WTC11 (cell line): ENCODE measurements around the gene FUT7. TPM values are rescaled to one million over a fixed set of nuclear protein-coding genes. Genes with fewer than 3 reads are reported as not detected.

Experiments
- ATF1 ChIP-seq: sonication (generic); formaldehyde crosslinking; IDR thresholded peaks from 2 replicates; pipeline ENCODE4 v1.8.1; 2023; ENCODE audit warnings: mild to moderate bottlenecking, moderate library complexity, missing genetic modification reagents
- ATF6 ChIP-seq: sonication (generic); formaldehyde crosslinking; IDR thresholded peaks from 2 replicates; pipeline ENCODE4 v1.8.1; 2023; ENCODE audit warnings: mild to moderate bottlenecking, missing genetic modification reagents
- CTCF ChIP-seq: fragments of 200-600 bp; IDR thresholded peaks from 2 replicates; pipeline ENCODE4 v1.8.0; 2022; ENCODE audit warnings: antibody characterized with exemption
- E2F5 ChIP-seq: sonication (generic); formaldehyde crosslinking; IDR thresholded peaks from 2 replicates; pipeline ENCODE4 v1.8.1; 2022; ENCODE audit warnings: mild to moderate bottlenecking, moderate library complexity, missing genetic modification reagents
- ETV6 ChIP-seq: sonication (generic); formaldehyde crosslinking; IDR thresholded peaks from 2 replicates; pipeline ENCODE4 v1.8.1; 2022; ENCODE audit warnings: mild to moderate bottlenecking, missing genetic modification reagents
- FOXJ3 ChIP-seq: sonication (generic); formaldehyde crosslinking; IDR thresholded peaks from 2 replicates; pipeline ENCODE4 v1.9.0; 2021; ENCODE audit warnings: missing genetic modification reagents, mild to moderate bottlenecking, borderline replicate concordance
- FOXK1 ChIP-seq: sonication (generic); formaldehyde crosslinking; IDR thresholded peaks from 2 replicates; pipeline ENCODE4 v1.8.0; 2022; ENCODE audit warnings: mild to moderate bottlenecking, moderate library complexity, missing genetic modification reagents
- HMGA2 ChIP-seq: fragments of 250-450 bp; sonication (Bioruptor Pico); IDR thresholded peaks from 2 replicates; pipeline ENCODE4 v1.4.0; 2021; ENCODE audit warnings: mild to moderate bottlenecking, moderate library complexity
- HMGXB4 ChIP-seq: sonication (generic); formaldehyde crosslinking; IDR thresholded peaks from 2 replicates; pipeline ENCODE4 v1.8.1; 2023; ENCODE audit warnings: mild to moderate bottlenecking, moderate library complexity, missing genetic modification reagents
- JUN ChIP-seq: sonication (generic); formaldehyde crosslinking; IDR thresholded peaks from 2 replicates; pipeline ENCODE4 v1.8.0; 2023; ENCODE audit warnings: mild to moderate bottlenecking, missing genetic modification reagents
- MAX ChIP-seq: sonication (generic); formaldehyde crosslinking; IDR thresholded peaks from 2 replicates; pipeline ENCODE4 v1.8.0; 2022; ENCODE audit warnings: mild to moderate bottlenecking, missing genetic modification reagents
- MXD4 ChIP-seq: fragments of 250-450 bp; sonication (Bioruptor Pico); IDR thresholded peaks from 2 replicates; pipeline ENCODE4 v1.8.0; 2021; ENCODE audit warnings: mild to moderate bottlenecking, moderate library complexity, borderline replicate concordance
- NFYB ChIP-seq: sonication (generic); formaldehyde crosslinking; conservative IDR thresholded peaks from 2 replicates; pipeline ENCODE4 v1.8.0; 2022; ENCODE audit warnings: low read depth, missing genetic modification reagents
- NR1H2 ChIP-seq: sonication (generic); formaldehyde crosslinking; IDR thresholded peaks from 2 replicates; pipeline ENCODE4 v1.9.0; 2021; ENCODE audit warnings: mild to moderate bottlenecking, moderate library complexity, missing genetic modification reagents
- RORB ChIP-seq: fragments of 250-450 bp; sonication (Bioruptor Pico); IDR thresholded peaks from 2 replicates; pipeline ENCODE4 v1.9.0; 2021; ENCODE audit warnings: mild to moderate bottlenecking
- SOX15 ChIP-seq: fragments of 250-450 bp; sonication (Bioruptor Pico); IDR thresholded peaks from 2 replicates; pipeline ENCODE4 v1.9.0; 2021; ENCODE audit warnings: mild to moderate bottlenecking
- TEAD1 ChIP-seq: sonication (generic); formaldehyde crosslinking; IDR thresholded peaks from 2 replicates; pipeline ENCODE4 v1.8.0; 2022; ENCODE audit warnings: mild to moderate bottlenecking, missing genetic modification reagents
- USF2 ChIP-seq: sonication (generic); formaldehyde crosslinking; IDR thresholded peaks from 2 replicates; pipeline ENCODE4 v1.8.1; 2023; ENCODE audit warnings: mild to moderate bottlenecking, missing genetic modification reagents, moderate library complexity
- ZBTB21 ChIP-seq: sonication (generic); formaldehyde crosslinking; IDR thresholded peaks from 2 replicates; pipeline ENCODE4 v1.8.1; 2023; ENCODE audit warnings: mild to moderate bottlenecking, missing genetic modification reagents, borderline replicate concordance
- ZMAT4 ChIP-seq: fragments of 250-450 bp; sonication (Bioruptor Pico); IDR thresholded peaks from 2 replicates; pipeline ENCODE4 v1.9.0; 2021; ENCODE audit warnings: mild to moderate bottlenecking
- ZNF281 ChIP-seq: sonication (generic); formaldehyde crosslinking; IDR thresholded peaks from 2 replicates; pipeline ENCODE4 v1.8.0; 2023; ENCODE audit warnings: mild to moderate bottlenecking, missing genetic modification reagents
- ZNF317 ChIP-seq: sonication (generic); formaldehyde crosslinking; IDR thresholded peaks from 2 replicates; pipeline ENCODE4 v1.8.1; 2023; ENCODE audit warnings: low read depth, mild to moderate bottlenecking, moderate library complexity, missing genetic modification reagents, borderline replicate concordance
- ZNF396 ChIP-seq: fragments of 250-450 bp; sonication (Bioruptor Pico); IDR thresholded peaks from 2 replicates; pipeline ENCODE4 v1.8.0; 2021; ENCODE audit warnings: mild to moderate bottlenecking, moderate library complexity, borderline replicate concordance
- ZNF416 ChIP-seq: fragments of 250-450 bp; sonication (Bioruptor Pico); IDR thresholded peaks from 2 replicates; pipeline ENCODE4 v1.9.0; 2021; ENCODE audit warnings: mild to moderate bottlenecking, inconsistent platforms
- ZSCAN18 ChIP-seq: fragments of 250-450 bp; sonication (Bioruptor Pico); IDR thresholded peaks from 2 replicates; pipeline ENCODE4 v2.1.2; 2022; ENCODE audit warnings: mild to moderate bottlenecking, moderate library complexity
- total RNA-seq: library from RNA; stranded (reverse); gene quantifications from 3 replicates; pipeline ENCODE4 v1.2.3, GENCODE V29; 2021

The FUT7 gene
- total RNA-seq, 1 experiment from 2014 or later = not detected

- 0 out of 2 replicates have a peak, but pooled peaks have one; percentile 54 for TF ChIP-seq ATF1 (CRISPR knock-in tag)
- TF ChIP-seq MAX = peak; percentile 70
- peak; percentile 76; the same call in 1 of the 2 replicates for TF ChIP-seq ZNF281 (CRISPR knock-in tag)
- TF ChIP-seq ZMAT4 = no peak
- peak; percentile 56; the same call in 1 of the 2 replicates for TF ChIP-seq ETV6 (CRISPR knock-in tag)
- no peak for TF ChIP-seq NFYB (CRISPR knock-in tag)
- no peak for TF ChIP-seq NR1H2 (CRISPR knock-in tag)
- TF ChIP-seq FOXK1 (CRISPR knock-in tag) = peak; percentile 47; the same call in 1 of the 2 replicates
- TF ChIP-seq ZBTB21 (CRISPR knock-in tag) = no peak; the same call in 1 of the 2 replicates
- TF ChIP-seq RORB (CRISPR knock-in tag) = no peak
- no peak for TF ChIP-seq SOX15 (CRISPR knock-in tag)
- no peak for TF ChIP-seq ZNF396 (CRISPR knock-in tag)
- TF ChIP-seq MXD4 (CRISPR knock-in tag) = no peak
- TF ChIP-seq ZNF416 (CRISPR knock-in tag) = no peak
- TF ChIP-seq ZNF317 (CRISPR knock-in tag) = no peak
- TF ChIP-seq HMGXB4 = peak; percentile 82
- TF ChIP-seq FOXJ3 (CRISPR knock-in tag) = no peak
- no peak for TF ChIP-seq ZSCAN18 (CRISPR knock-in tag)
- peak; percentile 83 for TF ChIP-seq CTCF
- no peak for TF ChIP-seq E2F5 (CRISPR knock-in tag)
- TF ChIP-seq USF2 (CRISPR knock-in tag) = no peak
- no peak for TF ChIP-seq ATF6 (CRISPR knock-in tag)
- peak; percentile 55; the same call in 1 of the 2 replicates for TF ChIP-seq TEAD1 (CRISPR knock-in tag)
- peak; percentile 86; the same call in 1 of the 2 replicates for TF ChIP-seq JUN (CRISPR knock-in tag)
- no peak for TF ChIP-seq HMGA2 (CRISPR knock-in tag)
Observed at GRCh38 chr9:137046088-137046787, 14.3 kb upstream of the FUT7 start, which contains the start of gene NPDC1 (continued).
